HG03521 (cell line): ENCODE measurements around the gene ZCCHC4.

ENCODE experiments used
- ATAC-seq: cut with Tn5 transposase; IDR thresholded peaks from one replicate; pipeline ENCODE4 v1.9.1; 2021; ENCODE audit warnings: mild to moderate bottlenecking, moderate library complexity; ENCODE audit not compliant: unreplicated experiment

The ZCCHC4 gene

DNA sequence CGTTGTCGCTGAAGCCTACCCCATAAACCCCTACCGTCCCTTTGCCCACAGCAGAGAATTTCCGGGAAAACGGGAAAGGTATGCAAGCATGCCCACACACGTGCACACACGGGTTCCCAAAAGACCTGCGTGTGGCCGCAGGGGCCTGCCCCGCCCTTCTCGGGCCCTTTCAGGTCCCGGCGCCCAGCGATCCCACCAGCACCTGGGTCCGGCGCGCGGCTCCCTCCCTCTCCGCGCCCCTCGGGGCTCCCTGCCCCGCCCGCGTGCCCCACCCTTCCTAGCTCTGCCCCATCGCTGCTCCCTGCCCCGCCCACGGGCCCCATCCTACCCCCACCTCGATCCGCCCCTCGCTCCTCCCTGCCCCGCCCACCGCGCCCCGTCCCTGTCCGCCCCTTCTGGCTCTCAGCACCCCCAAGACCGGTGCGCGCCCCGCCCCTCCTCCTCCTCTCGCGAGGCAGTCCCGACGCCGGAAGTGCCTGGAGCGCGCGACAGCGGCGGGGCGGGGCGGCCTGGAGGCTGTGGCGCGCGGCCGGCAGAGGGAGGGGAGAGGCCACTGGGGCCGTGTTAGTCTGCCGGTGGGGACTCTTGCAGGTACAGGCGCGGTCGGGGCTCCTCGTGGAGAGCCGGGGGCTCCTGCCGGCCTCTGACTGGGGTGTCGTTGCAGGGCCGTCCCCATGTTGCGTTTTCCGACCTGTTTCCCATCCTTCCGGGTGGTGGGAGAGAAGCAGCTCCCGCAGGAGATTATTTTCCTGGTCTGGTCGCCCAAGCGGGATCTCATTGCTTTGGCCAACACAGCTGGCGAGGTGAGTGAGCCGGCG is 64.4 kb downstream of the ZCCHC4 start, which contains the start of gene ANAPC4:
ANAPC4 (plus strand) TSS at position 510 of the 818 bp plus-strand sequence; CDS start at position 675, 165 bp downstream.
- ATAC-seq: peak; percentile 98

DNA sequence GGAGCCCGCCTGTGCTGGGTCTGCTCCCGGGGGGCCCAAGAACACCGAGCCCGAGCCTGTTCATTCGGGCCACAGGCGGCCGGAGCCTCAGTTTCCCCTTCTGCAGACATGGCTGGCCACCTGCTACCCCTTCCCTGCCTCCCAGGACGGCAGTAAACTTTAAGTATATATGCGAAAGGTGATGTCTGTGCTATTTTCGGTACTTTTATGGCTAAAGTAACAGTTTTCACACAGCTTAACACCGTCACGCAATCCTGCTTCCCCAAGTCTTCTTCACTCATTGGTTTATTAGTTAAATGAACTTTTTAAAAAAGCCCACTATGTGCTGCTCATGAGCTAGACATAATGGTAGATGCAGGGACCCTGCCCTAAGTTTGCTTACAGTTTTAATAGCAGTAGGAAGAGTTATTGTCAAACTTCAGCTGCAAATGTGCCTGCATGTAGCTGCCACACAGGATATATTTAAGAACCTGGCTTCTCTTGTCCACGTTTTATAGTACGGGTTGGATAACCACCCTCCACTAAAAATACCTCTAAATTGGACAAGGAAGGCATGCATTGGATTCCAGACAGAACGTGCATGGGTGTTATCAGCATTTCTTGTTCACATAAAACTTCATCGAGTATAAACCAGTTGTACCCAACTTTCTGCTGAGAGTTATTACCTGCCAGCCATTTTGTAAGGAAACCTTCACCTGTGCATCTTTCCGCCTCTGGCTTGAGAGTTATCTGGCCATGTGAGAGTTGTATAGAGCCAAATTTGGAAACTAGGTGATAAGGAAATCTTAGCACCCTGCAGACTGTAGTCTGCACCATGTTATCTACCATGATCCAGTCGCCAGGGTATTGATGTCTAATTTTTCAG is 65.2 kb downstream of the ZCCHC4 start:
- ATAC-seq: no peak

GRCh38 chr4:25378437-25378743 is 65.8 kb downstream of the ZCCHC4 start:
- no peak for ATAC-seq

- no peak for ATAC-seq
These were observed 67.0 kb downstream of the ZCCHC4 start for GRCh38 chr4:25379591-25379990.

DNA sequence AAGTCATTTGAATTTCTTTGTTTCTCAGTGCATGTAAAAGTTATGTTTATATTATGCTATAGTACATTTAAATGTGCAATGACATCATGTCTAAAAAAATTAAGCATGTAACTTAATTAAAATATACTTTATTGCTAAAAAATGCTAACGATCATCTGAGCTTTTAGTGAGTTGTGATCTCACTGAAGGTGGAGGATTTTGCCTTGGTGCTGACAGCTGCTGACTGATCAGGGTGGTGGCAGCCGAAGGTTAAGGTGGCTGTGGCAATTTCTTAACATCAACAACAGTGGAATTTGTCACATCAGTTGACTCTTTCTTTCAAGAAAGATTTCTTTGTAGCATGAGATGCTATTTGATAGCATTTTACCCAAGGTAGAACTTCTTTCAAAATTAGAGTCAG is 71.1 kb downstream of the ZCCHC4 start:
- no peak for ATAC-seq

- ATAC-seq: no peak
These were observed 74.4 kb downstream of the ZCCHC4 start for GRCh38 chr4:25386926-25387325.

GRCh38 chr4:25397305-25397704 is 84.7 kb downstream of the ZCCHC4 start:
- ATAC-seq: no peak

GRCh38 chr4:25399510-25399909 is 86.9 kb downstream of the ZCCHC4 start:
- no peak for ATAC-seq

DNA sequence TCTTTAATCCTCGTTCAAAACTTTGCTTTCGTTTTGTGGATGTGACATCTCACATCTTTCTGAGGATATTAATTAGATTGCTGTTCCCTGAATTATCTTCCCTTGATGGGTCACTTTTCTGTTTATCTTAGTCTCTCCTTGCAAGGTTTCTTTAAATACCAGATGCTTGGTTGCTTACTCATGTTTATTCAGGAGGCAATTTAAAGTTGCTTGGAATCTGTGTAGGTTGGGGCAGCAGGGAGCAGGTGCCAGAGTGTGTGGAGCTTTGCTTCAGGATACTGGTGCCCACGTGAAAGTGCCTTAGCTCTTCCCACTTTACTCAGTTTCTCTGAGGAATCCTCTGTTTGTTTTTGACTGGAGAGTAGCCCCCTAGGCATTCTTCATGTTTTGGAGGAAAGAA is 88.5 kb downstream of the ZCCHC4 start:
- no peak for ATAC-seq

DNA sequence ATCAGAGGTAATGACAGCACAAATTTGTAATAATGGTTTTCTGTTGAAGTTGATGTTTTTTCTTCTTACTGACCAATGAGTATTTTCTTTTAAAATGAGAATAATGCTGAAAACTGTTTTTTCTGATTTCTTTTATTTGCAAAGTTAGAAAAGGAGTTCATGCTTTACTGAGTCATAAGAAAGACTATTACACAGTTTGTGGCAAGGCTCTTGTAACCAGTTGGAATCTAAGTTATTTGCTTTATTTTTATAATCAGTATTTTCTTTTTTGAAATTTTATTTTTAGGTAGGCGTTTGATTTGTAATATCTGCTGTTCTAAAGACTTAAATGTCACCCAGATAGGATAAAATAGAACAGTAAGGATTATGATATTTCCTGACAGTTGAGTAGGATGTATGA is 89.9 kb downstream of the ZCCHC4 start:
- no peak for ATAC-seq

DNA sequence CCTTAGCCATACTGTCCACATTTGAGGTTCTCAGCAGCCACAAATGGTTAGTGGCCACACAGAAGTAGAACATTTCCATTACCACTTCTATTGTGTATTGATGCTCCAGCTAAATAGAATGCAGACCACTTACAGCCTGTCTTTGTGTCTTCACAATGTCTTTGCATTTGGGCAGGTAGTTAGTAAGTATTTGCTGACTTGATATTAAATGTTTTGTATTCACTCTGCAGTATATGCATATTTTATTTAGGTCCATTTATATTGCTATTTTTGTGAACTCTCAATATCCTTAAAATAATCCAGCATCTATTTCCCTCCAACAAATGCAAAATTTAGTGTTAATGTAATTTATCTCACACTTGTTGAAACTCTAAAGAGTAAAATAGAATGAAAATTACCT is 91.1 kb downstream of the ZCCHC4 start:
- ATAC-seq: no peak

DNA sequence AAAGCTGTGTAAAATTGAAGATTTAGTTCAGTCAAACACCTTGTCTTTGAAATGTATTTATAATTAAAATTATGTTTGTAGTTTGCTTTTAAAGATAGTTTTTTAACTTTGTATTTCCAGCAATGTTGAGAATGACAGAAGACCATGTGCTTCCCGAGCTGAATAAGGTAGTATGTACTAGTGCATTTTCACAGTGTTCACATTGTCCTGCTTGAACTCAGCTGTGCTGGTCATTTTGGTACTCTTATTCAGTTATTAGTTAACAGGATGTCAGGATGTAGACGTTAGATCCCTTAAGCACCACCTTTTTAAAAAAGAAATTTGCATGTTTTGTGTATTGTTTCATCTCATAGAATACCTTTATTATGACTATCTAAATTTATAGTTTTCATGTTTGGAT is 92.9 kb downstream of the ZCCHC4 start:
- no peak for ATAC-seq

DNA sequence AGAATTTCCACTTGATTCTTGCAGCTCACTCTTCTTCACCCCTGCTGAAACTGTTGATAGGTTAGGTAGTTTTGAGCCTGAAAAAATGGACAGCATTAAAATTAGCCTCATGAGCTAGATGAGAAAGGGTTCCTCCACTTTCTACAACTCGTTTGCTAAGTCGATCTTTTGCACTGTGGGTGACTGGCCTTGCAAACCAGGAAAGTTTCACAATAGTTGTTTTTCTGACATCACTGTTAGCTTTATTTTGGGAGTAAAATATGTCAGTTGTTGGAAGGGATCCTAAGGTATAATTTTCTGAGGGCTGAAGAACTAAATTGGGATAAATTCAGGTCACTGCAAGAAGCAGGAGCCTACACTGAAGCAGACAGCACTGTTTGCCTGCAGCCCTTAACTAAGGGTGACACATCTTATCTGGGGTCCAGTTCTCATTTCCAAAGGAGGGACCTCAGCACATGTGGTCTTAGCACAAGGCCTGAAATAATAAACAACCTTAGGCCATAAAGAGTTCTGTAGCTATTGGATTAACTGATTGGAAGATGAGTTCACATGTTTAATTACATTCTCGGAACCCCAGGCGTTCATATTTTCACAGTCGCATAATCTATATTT is 93.6 kb downstream of the ZCCHC4 start:
- ATAC-seq: no peak

DNA sequence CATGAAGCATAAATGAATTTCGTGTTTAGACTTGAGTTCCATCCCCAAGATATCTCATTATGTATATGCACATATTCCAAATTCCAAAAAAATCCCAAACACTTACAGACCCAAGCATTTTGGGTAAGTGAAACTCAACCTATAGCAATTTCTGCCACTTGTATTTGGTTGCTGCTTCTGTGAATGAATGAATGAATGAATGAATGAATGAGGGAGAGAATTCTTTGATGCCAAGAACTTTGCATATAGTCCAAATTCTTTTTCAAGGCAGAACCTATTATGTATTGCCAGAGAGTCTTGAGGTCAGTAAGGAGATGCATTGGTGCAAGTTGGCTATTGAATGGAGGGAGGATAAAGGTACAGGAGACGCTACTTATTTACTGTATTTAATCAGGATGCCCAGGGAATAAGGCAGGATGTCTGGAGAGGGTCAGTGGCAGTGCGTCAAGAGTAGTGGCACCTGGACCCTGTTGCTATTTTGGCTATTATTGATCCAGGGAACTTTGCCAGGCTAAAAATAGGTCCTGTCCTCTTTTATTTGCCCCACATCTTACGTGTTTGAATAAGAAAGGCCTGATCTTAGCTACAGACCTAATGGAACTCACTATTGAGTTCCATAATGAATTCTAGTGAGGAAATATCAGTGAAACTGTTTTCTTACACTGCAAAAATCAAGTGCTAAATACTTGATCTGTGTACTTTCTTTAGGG is 98.4 kb downstream of the ZCCHC4 start:
- ATAC-seq: no peak

GRCh38 chr4:25413261-25413660 is 100.7 kb downstream of the ZCCHC4 start:
- ATAC-seq: no peak

GRCh38 chr4:25417014-25417413 is 104.4 kb downstream of the ZCCHC4 start:
- no peak for ATAC-seq
